K562 (cell line): ENCODE measurements around the gene BIRC5. TPM values are rescaled to one million over a fixed set of nuclear protein-coding genes. Genes with fewer than 3 reads are reported as not detected.
A peak's percentile ranks its signal among the peaks of the same experiment; 100 is the strongest.

ENCODE experiments used
- ATAC-seq: fragments of 200-7000 bp; cut with Tn5 transposase; 3 replicates; pipeline ENCODE4 v1.9.1; 2020; ENCODE audit warnings: moderate library complexity
- BruUV-seq: library from RNA; stranded (reverse); fragments of 400-500 nt; replicated peaks from 2 replicates; lab custom pipeline; 2021; lab: Mats Ljungman, UMichigan
- CTCF ChIA-PET: fragments of 300-600 bp; formaldehyde crosslinking; extraction: SDS; loops from one replicate; lab custom pipeline; 2021; ENCODE audit warnings: low intra/inter-chr PET ratio; lab: Yijun Ruan, JAX
- POLR2A ChIA-PET: fragments of 300-600, 350-650 bp; sonication (Branson Sonifier 250); formaldehyde crosslinking; extraction: SDS; loops from one replicate; lab custom pipeline; 2021; ENCODE audit warnings: antibody characterized with exemption, inconsistent platforms; lab: Yijun Ruan, JAX
- DNase-seq, 4 experiments: peaks; one replicate each; pipeline versions ENCODE4 v3.0.0 to v3.0.0-alpha.2; 2011 to 2018; ENCODE audit warnings: low spot score in 3 of 4, mixed read lengths in 3 of 4; ENCODE audit errors: extremely low read depth in 1 of 4
- FAIRE-seq: peaks from 2 replicates; lab custom pipeline; 2011; peaks lifted over from hg19 to GRCh38; lab: Jason Lieb, UNC
- H2AFZ ChIP-seq: 2 replicates; pipeline ENCODE4 v1.6.0; 2011; ENCODE audit warnings: low read depth, low read length, control low read depth, inconsistent platforms
- H3K27ac ChIP-seq: fragments of 200-600 bp; 3 replicates; pipeline ENCODE4 v1.8.0; 2011; ENCODE audit warnings: low read depth, mild to moderate bottlenecking, control low read depth, inconsistent platforms, low read length, moderate library complexity, mixed read lengths; ENCODE audit errors: extremely low read depth
- H3K27me3 ChIP-seq, 2 experiments: fragments of 300-600 bp in 1 of 2; 2 replicates in 1 of 2; 3 replicates in 1 of 2; pipeline versions ENCODE4 v1.6.0 to v1.8.0; 2011; ENCODE audit warnings: inconsistent platforms in 2 of 2, low read length in 2 of 2, mild to moderate bottlenecking in 1 of 2, mixed read lengths in 1 of 2, moderate library complexity in 1 of 2; ENCODE audit not compliant: control insufficient read depth in 2 of 2, insufficient read depth in 2 of 2
- H3K36me3 ChIP-seq: fragments of 300-600 bp; 3 replicates; pipeline ENCODE4 v1.8.0; 2011; ENCODE audit warnings: mild to moderate bottlenecking, low read length, inconsistent platforms; ENCODE audit not compliant: control insufficient read depth, insufficient read depth
- H3K4me1 ChIP-seq, 2 experiments: fragments of 200-600 bp in 1 of 2; replicated peaks in 1 of 2; 2 replicates in 1 of 2; 3 replicates in 1 of 2; pipeline versions ENCODE4 v1.5.1 to v1.8.0; 2011; ENCODE audit warnings: inconsistent platforms in 2 of 2, low read length in 2 of 2, mild to moderate bottlenecking in 1 of 2, mixed read lengths in 1 of 2, moderate library complexity in 1 of 2; ENCODE audit not compliant: control insufficient read depth in 2 of 2, insufficient read depth in 2 of 2
- H3K4me2 ChIP-seq: 2 replicates; pipeline ENCODE4 v1.6.1; 2011; ENCODE audit warnings: low read length, control low read depth, inconsistent platforms, mixed read lengths; ENCODE audit not compliant: insufficient read depth
- H3K4me3 ChIP-seq: fragments of 200-600 bp; sonication (generic), shearing (Covaris generic); 2 replicates; pipeline ENCODE4 v1.5.1; 2016; ENCODE audit warnings: control low read depth, inconsistent platforms
- H3K79me2 ChIP-seq: fragments of 200-600 bp; 3 replicates; pipeline ENCODE4 v1.8.0; 2011; ENCODE audit warnings: low read length, inconsistent platforms; ENCODE audit not compliant: control insufficient read depth, insufficient read depth
- H3K9ac ChIP-seq, 2 experiments: 2 replicates each; pipeline versions ENCODE4 v1.6.0 to v1.6.1; 2011; ENCODE audit warnings: low read depth in 2 of 2, low read length in 2 of 2, control low read depth in 1 of 2, inconsistent platforms in 1 of 2, mild to moderate bottlenecking in 1 of 2, mixed read lengths in 1 of 2; ENCODE audit not compliant: insufficient read depth in 1 of 2
- H3K9me1 ChIP-seq: one replicate; pipeline ENCODE4 v1.6.0; 2011; ENCODE audit warnings: inconsistent platforms, mild to moderate bottlenecking, low read length, moderate library complexity; ENCODE audit not compliant: control insufficient read depth, insufficient read depth
- H3K9me3 ChIP-seq: replicated peaks from 2 replicates; pipeline ENCODE4 v1.5.1; 2011; ENCODE audit warnings: low read depth, low read length, inconsistent platforms; ENCODE audit not compliant: control insufficient read depth, insufficient read depth
- H4K20me1 ChIP-seq: replicated peaks from 2 replicates; pipeline ENCODE4 v1.6.1; 2011; ENCODE audit warnings: low read length, inconsistent platforms, mixed read lengths; ENCODE audit not compliant: control insufficient read depth, insufficient read depth
- DMBX1 ChIP-seq: fragments of 250-450 bp; sonication (Bioruptor Pico); IDR thresholded peaks from 2 replicates; pipeline ENCODE4 v1.8.0; 2022; ENCODE audit warnings: inconsistent platforms, mild to moderate bottlenecking, moderate library complexity, borderline replicate concordance
- POLR2G ChIP-seq: fragments of 200-400 bp; formaldehyde crosslinking; IDR thresholded peaks from 2 replicates; pipeline ENCODE4 v1.6.1; 2017; ENCODE audit warnings: low read depth, mild to moderate bottlenecking, antibody characterized with exemption, low read length, moderate library complexity
- ZNF212 ChIP-seq: fragments of 450-650 bp; formaldehyde crosslinking; IDR thresholded peaks from 2 replicates; pipeline ENCODE4 v1.4.0; 2020; ENCODE audit warnings: mild to moderate bottlenecking
- ZNF311 ChIP-seq: fragments of 250-450 bp; sonication (Bioruptor Pico); IDR thresholded peaks from 2 replicates; pipeline ENCODE4 v1.4.0; 2020; ENCODE audit warnings: mild to moderate bottlenecking, moderate library complexity
- WGBS: fragments of 100-300 bp; shearing (Covaris generic); methylation state at CpG from one replicate; pipeline ENCODE4 v1.1.6; 2016; ENCODE audit warnings: low coverage, mixed read lengths; ENCODE audit not compliant: insufficient coverage; ENCODE audit errors: missing lambda C conversion rate; 5-methylcytosine and 5-hydroxymethylcytosine counted together
- in situ Hi-C: fragments of 300-500 bp; cut with MboI; formaldehyde crosslinking; loops from 4 replicates; pipeline ENCODE4 v1.15.0; 2018; ENCODE audit warnings: inconsistent platforms, mixed read lengths
- intact Hi-C: fragments of 100-400 bp; cut with micrococcal nuclease; formaldehyde crosslinking; loops from 2 replicates; pipeline ENCODE4 v1.14.2; 2022
- polyA plus RNA-seq, 8 experiments: library from polyadenylated mRNA; depleted of rRNA in 4 of 8; stranded (reverse) in 5 of 8; unstranded in 3 of 8; fragments of >200 nt; fragmentation: Nextera tagmentation in 2 of 8; fragmentation: Illumina TruSeq in 1 of 8; extraction: Ambion mirVana in 2 of 8; extraction: Trizol in 1 of 8; gene quantifications; 2 replicates each; pipeline versions ENCODE4 v1.2.1 to v1.2.3, GENCODE V29; 2011 to 2014; ENCODE audit warnings: inconsistent platforms in 1 of 8, missing spikeins in 1 of 8
- total RNA-seq, 7 experiments: library from RNA; depleted of rRNA in 6 of 7; stranded (reverse); fragments of >200 nt in 6 of 7; fragmentation: Illumina TruSeq in 2 of 7; extraction: Trizol in 2 of 7; gene quantifications; 2 replicates each; pipeline versions ENCODE4 v1.2.1 to v1.2.3, GENCODE V29; 2011 to 2021; ENCODE audit warnings: low replicate concordance in 1 of 7

The BIRC5 gene
- total and polyA plus RNA-seq, 9 of the 15 experiments (the other 6 are each of a cell fraction or from before 2014, with no cell fraction given): 64.4 to 140 (median 101) TPM

DNA sequence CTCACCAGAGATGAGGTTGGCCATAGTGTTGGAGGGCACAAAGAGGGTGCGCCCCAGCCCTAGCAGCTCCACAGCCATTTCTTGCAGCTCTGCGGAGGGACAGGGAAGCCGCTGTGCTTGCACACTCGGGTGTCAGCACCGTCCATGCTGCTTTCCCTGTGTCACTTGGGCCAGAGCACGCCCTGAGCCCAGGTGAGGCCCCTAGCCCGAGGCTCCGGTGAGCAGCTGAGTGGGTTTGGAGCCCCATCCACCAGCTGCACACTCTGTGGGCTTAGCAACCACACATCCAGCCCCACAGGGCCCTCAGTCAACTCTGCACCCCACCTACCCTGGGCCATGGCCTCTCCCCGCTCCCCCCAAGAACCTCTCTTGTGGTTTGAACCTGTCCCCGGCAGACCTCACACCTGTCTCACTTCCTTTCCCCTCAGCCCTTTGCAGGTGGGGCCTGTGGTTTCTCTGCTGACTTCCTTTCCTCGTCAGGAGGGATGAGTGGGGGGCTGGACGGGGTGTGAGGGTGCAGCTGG, 38.1 kb downstream of the BIRC5 start:
- in situ Hi-C loops (no loop called here), intact Hi-C loops (loop anchor here (2.0 kb wide), 1 partner anchor 171 kb away; no protein-coding TSS in a partner anchor)
- ATAC-seq: no peak
- Histone ChIP-seq H3K27ac (no peak overlapping the region), H3K36me3 (no peaks in the 10 kb centered on the region), H2AFZ (no peak overlapping the region), H3K4me3 (no peak overlapping the region)
- CTCF ChIA-PET: interaction anchor here (2.7 to 3.2 kb wide), 2 partner anchors 139 to 170 kb away, joined by 19 to 37 read pairs; no protein-coding TSS in a partner anchor
- WGBS: 68% methylated on average over 12 of the region's 12 CpGs
- peak; percentile 48; the same call in 1 of the 2 replicates for TF ChIP-seq POLR2G
- no peak for TF ChIP-seq ZNF212 (CRISPR knock-in tag)
- TF ChIP-seq ZNF311: peak; percentile 15; the same call in 1 of the 2 replicates
- 0 out of 2 replicates have a peak, but pooled peaks have one; percentile 20 for TF ChIP-seq DMBX1 (CRISPR knock-in tag)
- TF ChIP-seq, all 486 proteins: peak for 3
- Histone ChIP-seq H3K9ac (peak overlapping the region in 1 of 2 experiments; percentile 80; a peak in 2 of 4 replicates), H4K20me1 (no peaks in the 10 kb centered on the region), H3K27me3 (no peaks in the 10 kb centered on the region), H3K4me1 (peaks cover 38 to 90% of the 10 kb centered on the region in 2 experiments), H3K9me3 (no peaks in the 10 kb centered on the region), H3K79me2 (peaks cover 11% of the 10 kb centered on the region), H3K9me1 (no peaks in the 10 kb centered on the region), H3K4me2 (no peak overlapping the region)
- DNase-seq: no peak
- no TSS peak for BruUV-seq
- FAIRE-seq: no peak
- POLR2A ChIA-PET: no interaction called here
